Body of pancreas (tissue), 4 donors: ENCODE measurements around the gene SUSD4. TPM values are rescaled to one million over a fixed set of nuclear protein-coding genes. Genes with fewer than 3 reads are reported as not detected.
"Not testable (repeated sequence)": the region's sequence is repeated elsewhere in the genome, so short reads cannot be mapped to it uniquely, and the experiment has no call there.

Experiments used
- ATAC-seq: fragments of 150-250 bp; one replicate; pipeline ENCODE4 v1.9.1; 2016
- DNase-seq, 4 donors: peaks; one replicate each; pipeline ENCODE4 v3.0.0-alpha.2; 2019
- H3K27ac ChIP-seq, 4 donors: fragments of 200-600 bp; sonication (generic); 1 replicate in 3 of 4; 2 replicates in 1 of 4; pipeline versions ENCODE4 v1.5.1 to v1.6.1; 2016 to 2019; ENCODE audit warnings: mild to moderate bottlenecking in 1 of 4, mixed read lengths in 1 of 4, moderate library complexity in 1 of 4
- H3K27me3 ChIP-seq, 2 donors: fragments of 200-600 bp; sonication (generic); one replicate each; pipeline ENCODE4 v1.6.0; 2016; ENCODE audit warnings: mild to moderate bottlenecking in 1 of 2
- H3K36me3 ChIP-seq, 2 donors: fragments of 200-600 bp; sonication (generic); replicated peaks in 1 of 2; 2 replicates each; pipeline ENCODE4 v1.5.1; 2016; ENCODE audit warnings: low read depth in 2 of 2; ENCODE audit not compliant: insufficient read depth in 1 of 2
- H3K4me1 ChIP-seq: fragments of 200-600 bp; sonication (generic); one replicate; pipeline ENCODE4 v1.6.0; 2016
- H3K4me3 ChIP-seq, 2 donors: fragments of 200-600 bp; sonication (generic); 1 replicate in 1 of 2; 2 replicates in 1 of 2; pipeline ENCODE4 v1.5.1; 2016 to 2019
- H3K9me3 ChIP-seq, 3 donors: fragments of 200-600 bp; sonication (generic); 1 replicate in 2 of 3; 2 replicates in 1 of 3; pipeline ENCODE4 v1.5.1; 2016
- CTCF ChIP-seq, 7 experiments: fragments of 450-650 bp in 4 of 7; fragments of 200-600 bp in 3 of 7; sonication (generic) in 3 of 7; IDR thresholded peaks; one replicate each; pipeline ENCODE4 v1.5.1; 2016 to 2019; ENCODE audit warnings: antibody characterized with exemption in 7 of 7
- POLR2A ChIP-seq, 3 donors: fragments of 450-650 bp; IDR thresholded peaks; one replicate each; pipeline ENCODE4 v1.6.1; 2016; ENCODE audit warnings: antibody characterized with exemption in 3 of 3, mild to moderate bottlenecking in 2 of 3
- WGBS, 2 donors: methylation state at CpG; one replicate each; pipeline ENCODE4 v1.1.5; 2017; 5-methylcytosine and 5-hydroxymethylcytosine counted together
- intact Hi-C: fragments of 100-400 bp; cut with DNase I; formaldehyde crosslinking; loops from one replicate; pipeline ENCODE4 v1.15.1; 2023
- total RNA-seq, 2 donors: library from RNA; depleted of rRNA; stranded (reverse); fragments of >200 nt; gene quantifications; one replicate each; pipeline ENCODE4 v1.1.0, GENCODE V29; 2016

The SUSD4 gene
- total RNA-seq, 2 donors from 2014 or later, result 3.6 to 18.1 TPM

GRCh38 chr1:223405507-223405906 lies 41.5 kb upstream of the SUSD4 start:
- ATAC-seq (no peak), DNase-seq (no peak)
- no peak for TF ChIP-seq CTCF (IDR thresholded peaks at IDR 0.05)
- TF ChIP-seq POLR2A (IDR thresholded peaks at IDR 0.05), result no peak
- peaks cover 5% of the 10 kb centered on the region for H3K4me1 ChIP-seq
- H3K27me3 ChIP-seq, result no peaks in the 10 kb centered on the region
- no peaks in the 10 kb centered on the region for H3K36me3 ChIP-seq
- 89 to 90% methylated on average over 3 of the region's 3 CpGs for WGBS, 2 donors
- no peak overlapping the region for H3K4me3 ChIP-seq
- H3K9me3 ChIP-seq, result no peaks in the 10 kb centered on the region
- no peak overlapping the region for H3K27ac ChIP-seq
- intact Hi-C loops, result no loop called here

- no peaks in the 10 kb centered on the region for H3K36me3 ChIP-seq
- ATAC-seq, result no peak
- H3K27ac ChIP-seq, result no peak overlapping the region
- DNase-seq, result no peak
- H3K4me3 ChIP-seq, result no peak overlapping the region
- no peaks in the 10 kb centered on the region for H3K9me3 ChIP-seq
- H3K4me1 ChIP-seq, result peaks cover 2% of the 10 kb centered on the region
- TF ChIP-seq POLR2A (IDR thresholded peaks at IDR 0.05), result no peak
- TF ChIP-seq CTCF (IDR thresholded peaks at IDR 0.05), result no peak
- WGBS, 2 donors, result 51 to 59% methylated on average over 3 of the region's 3 CpGs
- H3K27me3 ChIP-seq, result no peaks in the 10 kb centered on the region
- intact Hi-C loops, result no loop called here
These were observed 39.3 kb upstream of the SUSD4 start for GRCh38 chr1:223403184-223403815.

GRCh38 chr1:223402790-223403142 lies 38.8 kb upstream of the SUSD4 start:
- intact Hi-C loops, result no loop called here
- Histone ChIP-seq H3K27ac (no peak overlapping the region), H3K4me1 (no peaks in the 10 kb centered on the region), H3K9me3 (no peaks in the 10 kb centered on the region), H3K27me3 (no peaks in the 10 kb centered on the region), H3K4me3 (no peak overlapping the region), H3K36me3 (no peaks in the 10 kb centered on the region)
- WGBS, 2 donors, result 70 to 81% methylated on average over 2 of the region's 2 CpGs
- ATAC-seq (no peak), DNase-seq (no peak)
- no peak for TF ChIP-seq CTCF (IDR thresholded peaks at IDR 0.05)
- TF ChIP-seq POLR2A (IDR thresholded peaks at IDR 0.05), result no peak

- no peak for DNase-seq
- intact Hi-C loops, result no loop called here
- no peak overlapping the region for H3K4me3 ChIP-seq
- no peaks in the 10 kb centered on the region for H3K9me3 ChIP-seq
- H3K27ac ChIP-seq, result no peak overlapping the region
- TF ChIP-seq CTCF (IDR thresholded peaks at IDR 0.05) (no peak), POLR2A (IDR thresholded peaks at IDR 0.05) (no peak)
- H3K4me1 ChIP-seq, result no peaks in the 10 kb centered on the region
- 58 to 70% methylated on average over 2 of the region's 2 CpGs for WGBS, 2 donors
- no peaks in the 10 kb centered on the region for H3K27me3 ChIP-seq
- no peaks in the 10 kb centered on the region for H3K36me3 ChIP-seq
- ATAC-seq, result no peak
These were observed 38.2 kb upstream of the SUSD4 start for GRCh38 chr1:223401873-223402789.

- intact Hi-C loops, H3K36me3 ChIP-seq, ATAC-seq, H3K27ac ChIP-seq, H3K9me3 ChIP-seq, H3K4me3 ChIP-seq, H3K27me3 ChIP-seq, DNase-seq, H3K4me1 ChIP-seq: not testable (repeated sequence)
- 80% methylated on average over 2 of the region's 6 CpGs; no CpG with 5 or more reads in 1 of the 2 donors for WGBS, 2 donors
These were observed 35.4 kb upstream of the SUSD4 start for GRCh38 chr1:223399393-223399792.
